ENCODE data around the gene ALOX12B.
A peak's percentile ranks its signal among the peaks of the same experiment; 100 is the strongest.
"Not testable (repeated sequence)": the region's sequence is repeated elsewhere in the genome, so short reads cannot be mapped to it uniquely, and the experiment has no call there.

ALOX12B gene

DNA sequence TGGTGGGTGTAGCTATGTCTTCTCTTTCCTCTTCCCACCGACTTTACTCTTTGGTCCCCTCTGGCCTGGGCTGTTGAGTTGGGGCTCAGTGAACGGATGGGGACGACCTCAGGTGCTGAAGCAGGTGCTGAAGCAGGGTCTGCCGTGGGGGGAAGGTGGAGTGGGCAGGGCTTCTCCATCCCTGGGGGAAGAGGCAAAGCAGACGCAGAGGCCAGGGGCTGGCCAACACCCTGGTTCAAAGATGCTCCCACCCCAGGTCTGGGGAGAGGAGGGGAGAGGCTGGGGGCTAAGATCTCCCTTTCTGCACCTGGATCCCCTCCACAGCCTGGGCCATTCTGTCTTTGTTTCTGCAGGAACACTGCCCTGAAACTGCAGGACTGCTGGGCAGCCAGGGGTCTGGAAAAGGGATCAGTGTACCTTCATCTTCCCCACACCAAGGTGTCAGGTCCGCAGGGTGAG is 22.9 kb downstream of the ALOX12B start:
- DNase-seq (ENCODE audit: low read depth in 2 of 2), result no peak

DNA sequence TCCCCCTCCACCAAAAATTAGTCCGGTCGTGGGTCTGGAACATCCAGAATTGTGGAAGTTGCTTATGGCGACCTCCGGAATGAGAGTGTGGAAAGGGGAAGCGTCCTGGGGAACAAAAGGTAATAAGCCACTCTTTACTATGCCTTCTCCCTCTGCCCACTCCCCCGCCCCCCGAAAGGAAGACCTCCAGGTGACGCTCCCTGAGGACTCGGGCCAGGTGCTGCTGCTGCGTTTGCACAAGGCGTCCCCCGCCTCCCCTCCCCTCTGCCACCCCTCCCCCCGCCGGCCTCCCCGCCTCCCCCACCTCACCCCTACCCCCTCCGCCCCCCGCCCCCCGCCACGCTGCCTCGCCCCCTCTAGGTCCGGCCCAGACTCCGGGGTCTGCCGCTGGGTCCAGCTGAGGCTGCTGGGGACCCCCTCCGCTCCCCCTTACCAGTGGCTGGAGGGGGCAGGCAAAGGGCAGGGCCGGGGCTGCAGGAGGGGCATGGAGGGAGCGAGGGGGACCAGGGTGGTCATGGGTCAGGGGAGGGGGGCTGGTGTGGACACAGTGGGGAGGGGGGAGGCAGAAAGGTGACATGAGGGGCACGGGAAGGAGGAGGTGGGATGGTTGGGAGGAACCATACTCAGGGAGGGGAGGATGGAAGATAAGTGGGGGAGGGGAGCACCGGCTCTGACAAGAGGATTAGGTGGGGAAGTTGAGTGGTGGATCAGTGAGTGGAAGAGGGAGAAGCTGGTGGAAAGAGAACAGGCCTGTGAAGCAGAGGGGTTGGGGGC is 23.6 kb downstream of the ALOX12B start:
- no peak for DNase-seq (ENCODE audit: low read depth in 2 of 2)

DNA sequence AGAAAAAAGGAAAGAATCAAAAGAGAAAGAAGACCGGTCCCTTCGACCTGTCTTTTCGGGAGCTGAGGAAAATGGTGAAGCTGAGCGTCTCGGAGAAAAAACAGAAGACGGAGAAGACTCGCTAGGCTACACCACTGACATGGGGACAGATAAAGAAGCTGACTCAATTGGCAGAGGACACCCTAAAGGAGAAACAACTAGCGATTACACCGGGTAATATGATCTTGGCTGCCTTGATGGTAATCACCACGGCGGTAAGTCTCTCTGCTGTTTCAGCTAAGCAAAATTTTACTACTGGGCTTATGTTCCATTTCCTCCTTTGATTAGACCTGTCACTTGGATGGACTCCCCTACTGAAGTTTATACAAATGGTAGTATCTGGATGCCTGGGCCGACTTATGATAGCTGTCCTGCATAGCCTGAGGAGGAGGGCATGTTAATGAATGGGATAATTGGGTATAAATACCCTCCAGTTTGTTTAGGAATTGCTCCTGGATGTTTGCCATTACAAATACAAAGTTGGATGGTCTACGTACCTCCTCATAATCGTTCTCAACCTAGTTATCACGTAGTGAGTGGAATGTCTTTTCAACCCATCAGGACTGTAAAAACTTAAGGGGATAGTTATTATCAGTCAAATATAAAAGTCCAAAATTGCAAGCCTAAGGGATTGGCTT is 24.6 kb downstream of the ALOX12B start:
- no peak for DNase-seq (ENCODE audit: low read depth in 2 of 2)

DNA sequence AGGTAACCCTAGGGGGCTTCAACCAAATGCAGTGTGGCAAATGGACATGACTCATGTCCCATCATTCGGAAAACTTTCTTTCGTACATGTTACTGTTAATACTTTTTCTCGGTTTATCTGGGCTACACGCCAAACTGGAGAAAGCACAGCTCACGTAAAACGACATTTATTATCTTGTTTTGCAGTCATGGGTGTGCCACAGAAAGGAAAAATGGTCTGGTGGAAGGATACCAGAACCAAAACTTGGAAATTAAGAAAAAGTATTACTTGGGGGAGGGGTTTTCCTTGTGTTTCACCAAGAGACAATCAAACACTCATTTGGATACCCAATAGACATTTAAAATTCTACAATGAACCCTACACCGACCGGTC is 25.1 kb downstream of the ALOX12B start:
- no peak for DNase-seq (ENCODE audit: low read depth in 2 of 2)

DNA sequence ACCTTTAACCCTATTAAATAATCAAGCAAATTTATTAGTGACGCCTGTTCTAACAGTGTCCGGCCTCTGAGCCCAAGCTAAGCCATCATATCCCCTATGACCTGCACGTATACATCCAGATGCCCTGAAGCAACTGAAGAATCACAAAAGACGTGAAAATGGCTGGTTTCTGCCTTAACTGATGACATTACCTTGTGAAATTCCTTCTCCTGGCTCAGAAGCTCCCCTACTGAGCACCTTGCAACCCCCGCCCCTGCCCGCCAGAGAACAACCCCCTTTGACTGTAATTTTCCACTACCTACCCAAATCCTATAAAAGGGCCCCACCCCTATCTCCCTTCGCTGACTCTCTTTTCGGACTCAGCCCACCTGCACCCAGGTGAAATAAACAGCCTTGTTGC is 25.7 kb downstream of the ALOX12B start:
- DNase-seq (ENCODE audit: low read depth in 2 of 2), result not testable (repeated sequence)

DNA sequence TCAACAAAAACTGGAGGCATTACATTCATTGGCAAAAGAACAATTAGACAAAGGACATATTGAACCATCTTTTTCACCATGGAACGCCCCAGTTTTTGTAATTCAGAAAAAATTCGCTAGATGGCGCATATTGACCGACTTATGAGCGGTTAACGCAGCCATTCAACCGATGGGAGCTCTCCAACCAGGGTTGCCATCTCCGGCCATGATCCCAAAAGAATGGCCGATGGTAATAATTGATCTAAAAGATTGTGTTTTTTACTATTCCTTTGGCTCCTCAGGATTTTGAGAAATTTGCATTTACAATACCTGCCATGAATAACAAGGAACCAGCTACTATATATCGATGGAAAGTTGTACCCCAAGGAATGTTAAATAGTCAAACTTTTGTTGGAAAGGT is 27.2 kb downstream of the ALOX12B start:
- DNase-seq (ENCODE audit: low read depth in 2 of 2), result peak in 1 of 2 donors; percentile 38

DNA sequence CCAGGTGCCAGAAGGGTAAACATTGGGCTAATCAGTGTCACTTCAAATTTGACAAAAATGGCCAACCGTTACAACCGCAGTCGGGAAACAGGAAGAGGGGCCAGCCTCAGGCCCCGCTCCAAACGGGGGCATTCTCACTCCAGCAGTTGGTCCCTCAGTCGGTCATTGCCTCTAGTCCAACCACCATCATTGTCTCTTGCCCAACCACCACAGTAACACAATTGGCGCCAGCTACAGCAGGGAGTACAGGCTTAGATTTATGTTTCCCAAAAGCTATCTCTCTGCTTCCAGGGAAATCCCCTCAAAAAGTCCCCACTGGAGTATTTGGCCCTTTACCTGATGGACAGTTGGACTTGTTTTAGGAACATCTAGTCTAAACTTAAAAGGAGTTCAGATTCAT is 28.4 kb downstream of the ALOX12B start:
- no peak for DNase-seq (ENCODE audit: low read depth in 2 of 2)

DNA sequence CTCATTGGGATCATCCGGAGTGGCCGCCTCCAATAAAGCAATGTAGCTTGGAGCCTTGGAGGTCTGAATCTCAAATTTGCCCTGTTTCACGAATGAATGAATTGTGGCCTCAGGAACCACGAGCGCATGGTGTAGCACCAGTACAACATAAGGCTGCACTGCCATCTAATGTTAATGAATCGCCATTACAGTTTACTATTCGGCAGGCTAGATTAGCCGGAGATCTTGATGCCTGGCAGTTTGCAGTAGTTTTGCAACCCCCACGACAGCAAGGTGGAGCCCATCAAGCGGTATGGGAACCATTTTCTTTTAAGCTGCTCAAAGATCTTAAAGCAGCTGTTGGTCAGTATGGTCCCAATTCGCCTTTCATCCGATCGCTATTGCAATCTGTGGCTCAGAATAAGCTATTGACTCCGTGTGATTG is 29.8 kb downstream of the ALOX12B start:
- no peak for DNase-seq (ENCODE audit: low read depth in 2 of 2)

DNA sequence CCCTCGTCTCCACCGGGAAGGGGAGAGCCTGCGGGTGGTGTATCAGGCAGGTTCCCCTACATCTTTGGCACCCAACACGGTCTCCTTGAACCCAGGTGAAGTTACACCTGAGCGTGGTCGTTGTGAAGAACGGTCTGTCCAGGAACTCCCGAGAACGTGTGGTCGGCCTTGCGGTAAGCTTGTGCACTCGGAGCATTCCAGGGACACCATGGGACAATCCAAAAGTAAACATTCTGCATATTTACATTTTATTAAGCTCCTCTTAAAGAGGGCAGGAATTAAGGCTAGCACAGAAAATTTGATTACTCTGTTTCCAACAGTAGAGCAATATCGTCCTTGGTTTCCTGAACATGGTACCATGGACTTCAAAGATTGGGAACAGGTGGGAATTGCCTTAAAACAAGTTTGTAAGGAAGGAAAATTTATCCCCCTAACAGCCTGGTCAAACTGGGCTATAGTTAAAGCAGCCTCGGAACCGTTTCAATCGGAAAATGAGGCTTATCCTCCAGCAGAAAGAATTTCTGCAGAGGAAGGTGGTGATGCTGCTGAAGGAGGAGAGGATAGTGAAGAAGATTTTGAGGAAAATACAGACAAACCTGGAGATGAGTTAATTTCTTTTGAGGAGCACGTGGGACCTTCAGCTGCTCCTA is 30.4 kb downstream of the ALOX12B start:
- DNase-seq (ENCODE audit: low read depth in 2 of 2), result no peak

DNA sequence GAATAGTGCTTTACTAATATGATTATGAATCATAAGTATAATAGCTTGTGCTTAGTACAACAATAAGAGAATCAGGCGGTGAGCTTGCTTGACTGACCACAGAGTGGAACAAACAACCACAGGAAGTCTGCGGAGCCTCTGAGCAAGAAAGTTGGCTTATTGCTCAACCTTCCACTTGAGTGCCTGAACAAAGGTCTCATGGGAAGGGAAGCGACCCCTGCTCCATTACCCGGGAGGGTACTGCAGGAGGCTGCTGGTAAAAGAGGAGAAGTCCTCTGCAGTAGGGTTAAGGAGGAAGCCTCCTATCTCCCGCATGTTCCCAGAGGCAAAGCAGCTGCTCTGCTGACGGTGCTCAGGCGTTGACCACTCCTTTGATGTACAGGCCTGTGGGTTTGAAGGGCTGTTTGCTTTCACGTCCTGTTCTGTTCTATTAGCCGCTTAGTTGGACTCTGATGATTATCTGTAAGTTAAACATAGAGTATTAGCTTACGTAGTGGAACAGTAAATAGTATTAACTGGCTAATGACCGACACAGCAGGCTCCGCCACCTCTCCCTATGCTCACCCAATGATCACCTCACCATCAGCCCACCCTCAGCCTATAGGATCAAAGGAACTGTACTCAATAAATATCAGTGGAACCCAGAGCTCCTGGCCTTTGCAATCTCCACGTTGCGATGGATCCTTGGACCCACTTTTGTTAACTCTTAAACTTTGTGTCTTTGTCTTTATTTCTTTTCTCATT is 31.1 kb downstream of the ALOX12B start:
- DNase-seq (ENCODE audit: low read depth in 2 of 2), result peak; percentile 24 to 34

DNA sequence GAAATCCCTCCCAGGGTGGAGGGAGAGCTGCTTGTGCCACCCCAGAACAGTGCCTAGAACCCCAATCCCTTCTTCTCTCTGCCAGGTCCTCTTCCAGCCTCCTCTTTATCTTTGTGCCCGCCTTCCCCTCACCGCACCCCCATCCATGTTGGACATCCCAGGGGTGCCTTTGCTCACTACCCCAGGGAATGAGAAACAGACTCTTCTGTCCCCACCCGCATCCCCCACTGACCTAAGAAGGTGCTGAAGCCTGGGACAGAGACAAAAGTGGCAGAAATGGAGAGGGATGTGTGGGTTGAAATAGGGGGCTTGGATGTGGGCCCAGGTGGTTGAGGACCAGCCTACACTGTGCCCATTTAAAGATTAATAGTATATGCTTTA is 31.7 kb downstream of the ALOX12B start:
- DNase-seq (ENCODE audit: low read depth in 2 of 2), result no peak

DNA sequence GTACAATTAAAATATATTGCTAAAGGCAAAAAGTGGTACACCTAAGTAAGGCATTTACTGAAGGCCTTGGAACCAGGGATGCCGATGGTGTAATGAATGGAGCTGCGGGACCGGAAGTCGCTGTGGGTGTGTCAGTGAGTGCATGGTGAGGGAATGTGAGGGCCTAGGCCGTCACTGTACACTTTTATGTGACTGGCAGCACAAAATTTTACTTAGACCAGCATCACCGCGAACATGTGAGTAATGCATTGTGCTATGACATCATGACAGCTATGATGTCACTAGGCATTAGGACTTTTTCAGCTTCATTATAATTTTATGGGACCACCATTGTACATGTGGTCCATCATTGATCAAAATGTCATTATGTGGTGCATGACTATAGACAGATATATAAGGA is 33.9 kb downstream of the ALOX12B start:
- no peak for DNase-seq (ENCODE audit: low read depth in 2 of 2)

DNA sequence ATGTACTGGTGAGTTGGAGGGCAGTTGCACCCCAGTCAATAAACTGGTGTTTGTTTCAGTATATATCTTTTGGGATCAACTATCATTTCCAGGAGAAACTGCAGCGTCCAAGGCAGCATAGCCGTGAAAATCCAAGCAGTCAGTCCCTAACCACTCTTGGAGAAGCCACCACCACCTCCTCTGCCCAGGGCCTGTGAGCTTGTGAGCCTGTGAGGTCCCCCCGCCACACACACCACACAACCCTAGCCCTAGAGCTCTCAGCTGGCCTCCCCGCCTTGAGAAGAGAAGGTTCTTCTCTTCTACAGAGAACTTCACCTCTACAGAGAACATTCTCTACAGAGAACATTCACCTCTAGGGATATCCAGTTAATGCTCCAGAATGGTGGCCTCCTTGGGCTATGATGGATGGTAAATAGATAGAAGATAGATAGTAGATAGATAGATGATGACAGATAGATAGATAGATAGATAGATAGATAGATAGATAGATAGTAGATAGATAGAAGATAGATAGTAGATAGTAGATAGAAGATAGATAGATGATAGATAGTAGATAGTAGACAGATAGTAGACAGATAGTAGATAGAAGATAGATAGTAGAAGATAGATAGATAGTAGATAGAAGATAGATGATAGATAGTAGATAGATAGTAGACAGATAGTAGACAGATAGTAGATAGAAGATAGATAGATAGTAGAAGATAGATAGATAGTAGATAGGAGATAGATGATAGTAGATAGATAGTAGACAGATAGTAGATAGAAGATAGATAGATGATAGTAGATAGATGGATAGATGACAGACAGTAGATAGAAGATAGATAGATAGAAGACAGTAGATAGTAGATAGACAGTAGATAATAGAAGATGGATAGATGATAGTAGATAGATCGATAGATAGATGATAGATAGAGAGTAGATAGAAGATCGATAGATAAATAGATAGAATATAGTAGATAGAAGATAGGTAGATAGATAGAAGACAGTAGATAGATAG is 35.0 kb downstream of the ALOX12B start:
- no peak for DNase-seq (ENCODE audit: low read depth in 2 of 2)

DNA sequence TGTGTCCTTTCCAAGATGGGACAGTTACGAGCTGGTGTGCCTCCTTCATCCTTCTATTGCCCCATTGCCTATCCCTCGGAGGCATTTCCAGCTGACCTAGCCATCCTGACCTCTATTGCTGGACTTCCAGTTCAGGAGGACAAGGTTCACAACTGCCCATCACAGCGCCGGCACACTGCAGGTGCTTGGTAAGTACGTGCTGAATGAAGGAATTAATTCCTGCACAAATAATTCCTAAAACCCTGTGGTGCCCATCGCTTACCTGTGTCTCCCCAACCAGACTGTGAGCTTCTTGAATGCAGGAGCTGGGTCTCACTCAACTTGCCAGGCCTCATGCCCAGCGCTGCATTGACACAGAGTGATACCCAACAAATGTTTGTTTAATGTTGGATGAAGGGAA is 35.7 kb downstream of the ALOX12B start:
- no peak for DNase-seq (ENCODE audit: low read depth in 2 of 2)

DNA sequence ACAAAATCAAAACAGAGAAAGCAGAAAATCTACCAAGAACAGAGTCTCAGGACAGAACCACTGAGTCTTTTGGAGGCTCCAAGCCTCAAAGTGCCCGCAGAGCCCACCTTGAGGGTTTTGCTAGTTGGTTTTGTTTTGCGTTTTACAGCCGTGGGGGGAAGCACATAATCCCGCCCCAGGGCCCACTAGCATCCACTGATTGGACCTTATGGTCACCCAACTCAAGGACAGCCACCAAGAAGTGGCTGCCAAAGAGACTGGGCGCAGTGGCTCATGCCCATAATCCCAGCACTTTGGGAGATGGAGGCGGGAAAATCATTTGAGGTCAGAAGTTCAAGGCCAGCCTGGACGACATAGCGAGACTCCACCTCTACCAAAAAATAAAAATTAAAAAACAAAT is 38.8 kb downstream of the ALOX12B start:
- no peak for DNase-seq (ENCODE audit: low read depth in 2 of 2)

DNA sequence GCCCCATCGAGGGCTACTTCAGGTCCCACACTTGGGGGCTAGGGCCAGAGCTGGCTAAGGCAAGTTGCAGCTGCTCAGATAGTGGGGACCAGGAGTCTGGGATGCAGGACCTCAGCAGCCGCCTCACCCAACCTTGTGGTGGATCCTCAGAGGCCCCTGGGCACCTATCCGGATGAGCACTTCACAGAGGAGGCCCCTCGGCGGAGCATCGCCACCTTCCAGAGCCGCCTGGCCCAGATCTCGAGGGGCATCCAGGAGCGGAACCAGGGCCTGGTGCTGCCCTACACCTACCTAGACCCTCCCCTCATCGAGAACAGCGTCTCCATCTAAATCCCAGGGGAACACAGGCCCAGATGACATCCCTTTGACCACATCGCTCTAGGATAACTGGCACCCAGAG is 39.3 kb downstream of the ALOX12B start:
- no peak for DNase-seq (ENCODE audit: low read depth in 2 of 2)

DNA sequence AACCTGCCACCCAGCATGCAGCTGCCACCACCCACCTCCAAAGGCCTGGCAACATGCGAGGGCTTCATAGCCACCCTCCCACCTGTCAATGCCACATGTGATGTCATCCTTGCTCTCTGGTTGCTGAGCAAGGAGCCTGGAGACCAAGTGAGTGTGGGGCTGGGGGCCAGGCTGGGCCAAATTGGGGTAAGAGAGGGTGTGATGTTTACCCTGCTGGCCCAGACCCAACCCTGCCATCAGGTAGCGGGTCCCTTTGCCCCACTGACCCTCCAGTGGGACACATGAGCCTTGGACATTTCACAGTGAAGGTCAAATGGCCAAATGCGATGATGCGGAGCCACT is 39.8 kb downstream of the ALOX12B start:
- DNase-seq (ENCODE audit: low read depth in 2 of 2), result no peak

DNA sequence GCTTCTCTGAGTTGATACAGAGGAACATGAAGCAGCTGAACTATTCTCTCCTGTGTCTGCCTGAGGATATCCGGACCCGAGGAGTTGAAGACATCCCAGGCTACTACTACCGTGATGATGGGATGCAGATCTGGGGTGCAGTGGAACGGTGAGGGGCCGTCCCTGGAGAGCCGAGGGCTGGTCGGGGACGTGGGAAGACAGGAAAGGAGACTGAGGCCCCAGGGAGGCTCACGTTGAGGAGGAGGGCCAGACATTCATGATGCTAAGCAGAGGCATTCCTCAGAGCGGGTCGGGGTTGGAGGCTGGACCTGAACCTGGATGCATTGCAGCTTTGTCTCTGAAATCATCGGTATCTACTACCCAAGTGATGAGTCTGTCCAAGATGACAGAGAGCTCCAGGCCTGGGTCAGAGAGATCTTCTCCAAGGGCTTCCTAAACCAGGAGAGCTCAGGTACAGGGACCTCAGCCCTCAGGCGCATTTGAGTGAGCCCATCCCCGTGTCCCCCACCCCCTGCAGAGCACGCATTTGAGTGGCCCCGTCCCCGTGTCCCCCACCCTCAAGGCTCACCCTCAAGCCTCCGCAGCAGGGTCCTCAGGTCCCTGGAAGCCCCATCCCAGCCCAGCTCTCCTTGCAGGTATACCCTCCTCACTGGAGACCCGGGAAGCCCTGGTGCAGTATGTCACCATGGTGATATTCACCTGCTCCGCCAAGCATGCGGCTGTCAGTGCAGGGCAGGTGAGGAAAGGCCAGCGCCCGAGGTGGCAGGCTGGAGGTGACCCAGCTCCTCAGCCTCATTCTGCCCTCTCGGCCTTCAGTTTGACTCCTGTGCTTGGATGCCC is 40.4 kb downstream of the ALOX12B start:
- no peak for DNase-seq (ENCODE audit: low read depth in 2 of 2)

DNA sequence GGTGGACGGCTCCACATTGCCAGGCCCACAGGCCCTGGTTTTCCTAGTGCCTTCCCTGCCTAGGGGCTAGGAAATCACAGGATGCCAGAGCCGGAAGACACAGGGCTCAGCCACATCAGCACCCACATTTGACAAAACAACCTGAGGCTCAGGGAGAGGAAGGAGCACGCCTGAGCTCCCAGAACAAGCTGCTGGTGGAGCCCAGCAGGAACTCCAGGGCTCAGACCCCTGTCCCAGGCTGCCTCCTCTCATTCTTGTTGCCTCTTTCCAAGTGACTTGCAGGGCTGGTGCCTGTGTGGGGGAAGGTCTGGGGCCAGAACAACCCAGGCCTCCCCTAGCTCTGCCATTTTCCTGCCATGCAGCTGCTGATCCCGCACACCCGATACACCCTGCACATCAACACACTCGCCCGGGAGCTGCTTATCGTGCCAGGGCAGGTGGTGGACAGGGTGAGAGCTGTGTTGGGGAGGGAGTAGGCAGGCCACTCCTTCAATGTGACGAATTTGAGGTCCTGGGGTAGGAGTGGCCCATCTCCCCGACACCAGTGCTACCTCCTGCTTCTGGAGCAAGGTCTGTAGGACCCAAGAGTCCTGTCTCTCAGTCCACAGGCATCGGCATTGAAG is 41.1 kb downstream of the ALOX12B start:
- no peak for DNase-seq (ENCODE audit: low read depth in 2 of 2)

Data from stimulated activated CD8-positive, alpha-beta memory T cell treated with anti-CD3 and anti-CD28 coated beads, Interleukin-2, amount 100 ng/mL, for 1 hour (primary cell).